Renal pelvis (tissue), 4 donors: ENCODE measurements around the gene LTBP3. TPM values are rescaled to one million over a fixed set of nuclear protein-coding genes. Genes with fewer than 3 reads are reported as not detected.
A peak's percentile ranks its signal among the peaks of the same experiment; 100 is the strongest.
"Not testable (repeated sequence)": the region's sequence is repeated elsewhere in the genome, so short reads cannot be mapped to it uniquely, and the experiment has no call there.

Source experiments
- DNase-seq: peaks from one replicate; pipeline ENCODE4 v3.0.0-alpha.2; 2013
- polyA plus RNA-seq, 3 donors: library from polyadenylated mRNA; unstranded; fragments of 120-200 nt; gene quantifications; one replicate each; pipeline ENCODE4 v1.2.1, GENCODE V29; 2013; ENCODE audit not compliant: insufficient read length in 3 of 3

LTBP3 gene
- polyA plus RNA-seq, 3 donors: 132 to 148 (median 146) TPM

DNA sequence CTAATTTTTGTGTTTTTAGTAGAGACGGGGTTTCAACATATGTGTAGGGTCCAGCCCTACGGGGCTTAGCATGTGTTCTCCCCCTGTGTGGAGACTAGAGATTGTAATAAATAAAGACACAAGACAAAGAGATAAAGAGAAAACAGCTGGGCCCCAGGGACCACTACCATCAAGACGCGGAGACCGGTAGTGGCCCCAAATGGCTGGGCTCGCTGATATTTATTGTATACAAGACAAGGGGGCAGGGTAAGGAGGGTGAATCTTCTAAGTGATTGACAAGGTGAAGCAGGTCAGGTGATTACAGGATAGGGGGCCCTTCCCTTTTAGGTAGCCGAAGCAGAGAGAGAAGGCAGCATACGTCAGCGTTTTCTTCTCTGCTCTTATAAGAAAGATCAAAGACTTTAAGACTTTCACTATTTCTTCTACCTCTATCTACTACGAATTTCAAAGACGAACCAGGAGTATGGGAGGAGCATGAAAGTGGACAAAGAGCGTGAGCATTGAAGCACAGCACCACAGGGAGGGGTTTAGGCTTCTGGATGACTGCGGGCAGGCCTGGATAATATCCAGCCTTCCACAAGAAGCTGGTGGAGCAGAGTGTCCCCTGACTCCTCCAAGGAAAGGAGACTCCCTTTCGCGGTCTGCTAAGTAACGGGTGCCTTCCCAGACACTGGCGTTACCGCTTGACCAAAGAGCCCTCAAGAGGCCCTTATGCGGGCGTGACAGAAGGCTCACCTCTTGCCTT, 36.2 kb downstream of the LTBP3 start:
- DNase-seq: not testable (repeated sequence)

DNA sequence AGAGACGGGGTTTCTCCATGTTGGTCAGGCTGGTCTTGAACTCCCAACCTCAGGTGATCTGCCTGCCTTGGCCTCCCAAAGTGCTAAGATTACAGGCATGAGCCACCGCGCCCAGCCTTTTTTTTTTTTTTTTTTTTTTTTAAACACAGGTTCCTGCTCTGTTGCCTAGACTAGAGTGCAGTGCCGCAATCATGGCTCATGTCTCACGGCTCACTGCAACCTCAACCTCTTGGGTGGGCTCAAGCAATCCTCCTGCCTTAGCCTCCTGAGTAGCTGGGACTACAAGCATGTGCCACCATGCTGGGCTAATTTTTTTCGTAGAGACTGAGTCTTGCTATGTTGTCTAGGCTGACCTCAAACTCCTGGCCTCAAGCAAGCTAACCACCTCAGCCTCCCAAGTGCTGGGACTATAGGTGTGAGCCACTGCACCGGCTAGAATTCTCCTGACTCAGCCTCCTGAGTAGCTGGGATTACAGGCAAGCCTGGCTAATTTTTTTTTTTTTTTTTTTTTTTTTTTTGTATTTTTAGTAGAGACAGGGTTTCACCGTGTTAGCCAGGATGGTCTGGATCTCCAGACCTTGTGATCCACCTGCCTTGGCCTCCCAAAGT, 39.1 kb downstream of the LTBP3 start:
- not testable (repeated sequence) for DNase-seq

- no peak for DNase-seq
Measured at GRCh38 chr11:65516135-65516968, 41.8 kb downstream of the LTBP3 start.

DNA sequence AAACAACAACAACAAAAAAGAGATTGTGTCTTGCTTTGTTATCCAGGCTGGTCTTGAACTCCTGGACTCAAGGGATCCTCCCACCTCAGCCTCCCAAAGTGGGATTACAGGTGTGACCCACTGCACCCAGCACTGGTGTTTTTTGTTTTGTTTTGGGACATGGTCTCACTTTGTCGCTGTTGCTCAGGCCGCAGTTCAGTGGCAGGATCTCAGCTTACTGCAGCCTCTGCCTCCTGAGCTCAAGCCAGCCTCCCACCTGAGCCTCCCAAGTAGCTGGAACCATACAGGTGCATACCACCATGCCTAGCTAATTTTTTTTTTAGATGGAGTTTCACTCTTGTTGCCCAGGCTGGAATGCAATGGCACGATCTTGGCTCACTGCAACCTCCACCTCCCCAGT, 45.8 kb downstream of the LTBP3 start:
- not testable (repeated sequence) for DNase-seq

DNA sequence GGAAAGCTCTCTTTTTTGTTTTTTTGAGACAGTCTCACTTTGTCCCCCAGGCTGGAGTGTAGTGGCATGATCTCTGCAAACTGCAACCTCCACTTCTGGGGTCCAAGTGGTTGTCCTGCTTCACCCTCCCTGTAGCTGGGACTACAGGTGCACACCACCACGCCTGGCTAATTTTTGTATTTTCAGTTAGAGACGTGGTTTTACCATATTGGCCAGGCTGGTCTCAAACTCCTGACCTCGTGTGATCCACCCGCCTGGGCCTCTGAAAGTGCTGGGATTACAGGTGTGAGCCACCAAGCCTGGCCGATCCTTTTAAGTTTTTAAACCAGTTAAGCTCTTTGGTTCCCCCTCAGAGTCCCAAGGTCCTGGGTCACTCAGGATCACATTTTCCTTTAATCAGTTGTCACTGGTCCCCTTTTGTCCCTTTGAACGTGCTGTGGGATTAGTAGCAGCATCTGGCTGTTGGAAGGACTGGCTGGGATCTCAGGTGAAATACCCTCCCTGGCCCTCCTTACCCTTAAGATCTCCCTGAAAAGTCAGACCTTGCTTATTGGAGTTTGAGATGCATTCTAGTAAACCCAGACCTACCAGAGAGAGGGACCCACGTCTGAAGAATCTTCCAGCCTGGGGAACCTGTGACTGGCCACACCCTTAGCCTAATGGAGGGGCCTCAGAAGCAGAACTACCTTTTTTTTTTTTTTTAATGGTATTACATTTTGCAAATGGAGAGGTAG, 51.2 kb downstream of the LTBP3 start:
- DNase-seq: peak; percentile 73

- DNase-seq: no peak
Measured at GRCh38 chr11:65506290-65506771, 51.8 kb downstream of the LTBP3 start.

- no peak for DNase-seq
Measured at GRCh38 chr11:65505466-65506289, 52.5 kb downstream of the LTBP3 start.

- DNase-seq: no peak
Measured at GRCh38 chr11:65504674-65505465, 53.3 kb downstream of the LTBP3 start.

DNA sequence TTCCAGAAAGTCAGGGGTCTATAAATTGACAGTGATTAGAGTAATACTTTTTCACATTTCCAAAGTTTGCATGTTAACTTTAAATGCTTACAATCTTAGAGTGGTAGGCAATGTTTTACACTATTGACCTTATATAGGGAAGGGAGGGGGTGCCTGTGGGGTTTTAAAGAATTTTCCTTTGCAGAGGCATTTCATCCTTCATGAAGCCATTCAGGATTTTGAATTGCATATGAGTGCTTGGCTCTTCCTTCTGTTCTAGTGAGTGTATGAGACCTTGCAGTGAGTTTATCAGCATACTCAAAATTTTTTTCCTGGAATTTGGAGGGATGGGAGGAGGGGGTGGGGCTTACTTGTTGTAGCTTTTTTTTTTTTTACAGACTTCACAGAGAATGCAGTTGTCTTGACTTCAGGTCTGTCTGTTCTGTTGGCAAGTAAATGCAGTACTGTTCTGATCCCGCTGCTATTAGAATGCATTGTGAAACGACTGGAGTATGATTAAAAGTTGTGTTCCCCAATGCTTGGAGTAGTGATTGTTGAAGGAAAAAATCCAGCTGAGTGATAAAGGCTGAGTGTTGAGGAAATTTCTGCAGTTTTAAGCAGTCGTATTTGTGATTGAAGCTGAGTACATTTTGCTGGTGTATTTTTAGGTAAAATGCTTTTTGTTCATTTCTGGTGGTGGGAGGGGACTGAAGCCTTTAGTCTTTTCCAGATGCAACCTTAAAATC, 54.0 kb downstream of the LTBP3 start:
- peak; percentile 65 for DNase-seq

- DNase-seq: no peak
Measured at GRCh38 chr11:65503368-65503948, 54.7 kb downstream of the LTBP3 start.

DNA sequence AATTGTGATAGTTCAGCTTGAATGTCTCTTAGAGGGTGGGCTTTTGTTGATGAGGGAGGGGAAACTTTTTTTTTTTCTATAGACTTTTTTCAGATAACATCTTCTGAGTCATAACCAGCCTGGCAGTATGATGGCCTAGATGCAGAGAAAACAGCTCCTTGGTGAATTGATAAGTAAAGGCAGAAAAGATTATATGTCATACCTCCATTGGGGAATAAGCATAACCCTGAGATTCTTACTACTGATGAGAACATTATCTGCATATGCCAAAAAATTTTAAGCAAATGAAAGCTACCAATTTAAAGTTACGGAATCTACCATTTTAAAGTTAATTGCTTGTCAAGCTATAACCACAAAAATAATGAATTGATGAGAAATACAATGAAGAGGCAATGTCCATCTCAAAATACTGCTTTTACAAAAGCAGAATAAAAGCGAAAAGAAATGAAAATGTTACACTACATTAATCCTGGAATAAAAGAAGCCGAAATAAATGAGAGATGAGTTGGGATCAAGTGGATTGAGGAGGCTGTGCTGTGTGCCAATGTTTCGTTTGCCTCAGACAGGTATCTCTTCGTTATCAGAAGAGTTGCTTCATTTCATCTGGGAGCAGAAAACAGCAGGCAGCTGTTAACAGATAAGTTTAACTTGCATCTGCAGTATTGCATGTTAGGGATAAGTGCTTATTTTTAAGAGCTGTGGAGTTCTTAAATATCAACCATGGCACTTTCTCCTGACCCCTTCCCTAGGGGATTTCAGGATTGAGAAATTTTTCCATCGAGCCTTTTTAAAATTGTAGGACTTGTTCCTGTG, 55.4 kb downstream of the LTBP3 start:
- DNase-seq: no peak

DNA sequence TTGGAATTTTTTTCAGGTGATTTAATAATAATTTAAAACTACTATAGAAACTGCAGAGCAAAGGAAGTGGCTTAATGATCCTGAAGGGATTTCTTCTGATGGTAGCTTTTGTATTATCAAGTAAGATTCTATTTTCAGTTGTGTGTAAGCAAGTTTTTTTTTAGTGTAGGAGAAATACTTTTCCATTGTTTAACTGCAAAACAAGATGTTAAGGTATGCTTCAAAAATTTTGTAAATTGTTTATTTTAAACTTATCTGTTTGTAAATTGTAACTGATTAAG, 55.9 kb downstream of the LTBP3 start:
- no peak for DNase-seq

GRCh38 chr11:65501472-65502273, 56.5 kb downstream of the LTBP3 start:
- no peak for DNase-seq

GRCh38 chr11:65501186-65501471, 57.0 kb downstream of the LTBP3 start:
- no peak for DNase-seq

- no peak for DNase-seq
Measured at GRCh38 chr11:65500387-65501185, 57.6 kb downstream of the LTBP3 start.

DNA sequence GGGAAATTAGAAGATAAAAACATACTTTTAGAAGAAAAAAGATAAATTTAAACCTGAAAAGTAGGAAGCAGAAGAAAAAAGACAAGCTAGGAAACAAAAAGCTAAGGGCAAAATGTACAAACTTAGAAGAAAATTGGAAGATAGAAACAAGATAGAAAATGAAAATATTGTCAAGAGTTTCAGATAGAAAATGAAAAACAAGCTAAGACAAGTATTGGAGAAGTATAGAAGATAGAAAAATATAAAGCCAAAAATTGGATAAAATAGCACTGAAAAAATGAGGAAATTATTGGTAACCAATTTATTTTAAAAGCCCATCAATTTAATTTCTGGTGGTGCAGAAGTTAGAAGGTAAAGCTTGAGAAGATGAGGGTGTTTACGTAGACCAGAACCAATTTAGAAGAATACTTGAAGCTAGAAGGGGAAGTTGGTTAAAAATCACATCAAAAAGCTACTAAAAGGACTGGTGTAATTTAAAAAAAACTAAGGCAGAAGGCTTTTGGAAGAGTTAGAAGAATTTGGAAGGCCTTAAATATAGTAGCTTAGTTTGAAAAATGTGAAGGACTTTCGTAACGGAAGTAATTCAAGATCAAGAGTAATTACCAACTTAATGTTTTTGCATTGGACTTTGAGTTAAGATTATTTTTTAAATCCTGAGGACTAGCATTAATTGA, 58.3 kb downstream of the LTBP3 start:
- DNase-seq: no peak
